ENCODE results near the gene SCP2.

SCP2 gene

GRCh38 chr1:53031732-53032131, 104.7 kb downstream of the SCP2 start:
- H3K4me3 ChIP-seq (ENCODE audit: low read depth, low read length), result no peak overlapping the region
- no peak for DNase-seq (ENCODE audit: low read depth)
- TF ChIP-seq, protein P1, sequence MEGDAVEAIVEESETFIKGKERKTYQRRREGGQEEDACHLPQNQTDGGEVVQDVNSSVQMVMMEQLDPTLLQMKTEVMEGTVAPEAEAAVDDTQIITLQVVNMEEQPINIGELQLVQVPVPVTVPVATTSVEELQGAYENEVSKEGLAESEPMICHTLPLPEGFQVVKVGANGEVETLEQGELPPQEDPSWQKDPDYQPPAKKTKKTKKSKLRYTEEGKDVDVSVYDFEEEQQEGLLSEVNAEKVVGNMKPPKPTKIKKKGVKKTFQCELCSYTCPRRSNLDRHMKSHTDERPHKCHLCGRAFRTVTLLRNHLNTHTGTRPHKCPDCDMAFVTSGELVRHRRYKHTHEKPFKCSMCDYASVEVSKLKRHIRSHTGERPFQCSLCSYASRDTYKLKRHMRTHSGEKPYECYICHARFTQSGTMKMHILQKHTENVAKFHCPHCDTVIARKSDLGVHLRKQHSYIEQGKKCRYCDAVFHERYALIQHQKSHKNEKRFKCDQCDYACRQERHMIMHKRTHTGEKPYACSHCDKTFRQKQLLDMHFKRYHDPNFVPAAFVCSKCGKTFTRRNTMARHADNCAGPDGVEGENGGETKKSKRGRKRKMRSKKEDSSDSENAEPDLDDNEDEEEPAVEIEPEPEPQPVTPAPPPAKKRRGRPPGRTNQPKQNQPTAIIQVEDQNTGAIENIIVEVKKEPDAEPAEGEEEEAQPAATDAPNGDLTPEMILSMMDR (IDR thresholded peaks at IDR 0.05; ENCODE audit: control insufficient read depth, extremely low read depth, insufficient read depth), result no peak

DNA sequence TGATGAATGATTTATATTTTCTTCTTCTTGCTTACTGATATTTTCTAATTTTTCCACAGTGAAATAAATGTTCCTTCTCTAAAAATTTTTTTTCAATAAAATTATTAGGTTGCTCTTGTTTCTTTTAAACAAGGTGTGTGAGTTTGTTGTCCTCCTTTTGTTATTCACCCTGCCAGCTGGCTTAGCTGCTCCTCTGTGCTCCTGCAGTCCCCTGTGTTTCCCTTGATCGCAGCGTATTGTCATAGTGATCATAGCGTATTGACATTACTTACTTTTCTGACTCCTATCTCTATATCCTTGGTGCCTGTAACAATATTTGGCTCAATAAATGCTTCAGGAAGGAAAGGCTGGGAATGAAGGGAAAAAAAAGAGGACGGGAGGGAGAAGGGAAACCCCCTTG, 110.1 kb downstream of the SCP2 start:
- no peak for DNase-seq (ENCODE audit: low read depth)
- TF ChIP-seq, protein P1 (IDR thresholded peaks at IDR 0.05; ENCODE audit: control insufficient read depth, extremely low read depth, insufficient read depth), result no peak
- H3K4me3 ChIP-seq (ENCODE audit: low read depth, low read length), result no peak overlapping the region

DNA sequence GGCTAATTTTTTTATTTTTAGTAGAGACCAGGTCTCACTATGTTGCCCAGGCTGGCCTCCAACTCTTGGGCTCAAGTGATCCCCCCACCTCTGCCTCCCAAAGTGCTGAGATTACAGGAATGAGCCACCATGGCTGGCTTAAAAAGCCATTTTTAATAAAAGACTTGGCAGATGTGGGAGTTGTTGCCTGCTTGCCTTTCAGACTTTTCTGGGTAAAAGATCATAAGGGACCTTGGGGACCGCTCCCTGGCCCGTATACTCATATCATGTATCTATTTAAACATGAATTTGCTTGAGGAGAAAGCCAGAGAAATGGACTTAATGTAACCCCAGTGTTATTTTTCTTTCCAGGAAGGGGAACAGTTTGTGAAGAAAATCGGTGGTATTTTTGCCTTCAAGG, 111.5 kb downstream of the SCP2 start:
- TF ChIP-seq, protein P1 (IDR thresholded peaks at IDR 0.05; ENCODE audit: control insufficient read depth, extremely low read depth, insufficient read depth), result no peak
- DNase-seq (ENCODE audit: low read depth), result no peak
- no peak overlapping the region for H3K4me3 ChIP-seq (ENCODE audit: low read depth, low read length)

DNA sequence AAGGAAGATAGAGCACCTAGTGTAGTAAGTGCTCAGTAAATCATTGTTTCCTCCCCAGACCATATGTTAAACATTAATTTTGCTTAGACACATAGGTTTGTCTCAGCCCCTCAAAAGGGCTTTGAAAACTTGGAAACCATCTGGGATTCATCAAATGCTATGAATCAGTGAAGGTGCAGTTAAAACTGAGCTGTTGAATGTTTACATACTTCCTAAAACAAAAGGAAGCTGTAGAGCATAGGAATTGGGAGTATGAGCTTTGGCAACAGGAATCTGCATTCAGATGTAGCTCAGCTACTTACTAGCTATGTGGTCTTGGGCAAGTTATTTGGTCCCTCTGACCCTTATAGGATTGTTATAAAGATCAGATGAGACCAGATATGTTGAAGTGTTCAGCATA, 116.2 kb downstream of the SCP2 start:
- H3K4me3 ChIP-seq (ENCODE audit: low read depth, low read length), result no peak overlapping the region
- DNase-seq (ENCODE audit: low read depth), result no peak
- TF ChIP-seq, protein P1 (IDR thresholded peaks at IDR 0.05; ENCODE audit: control insufficient read depth, extremely low read depth, insufficient read depth), result no peak

GRCh38 chr1:53044926-53045325, 117.8 kb downstream of the SCP2 start:
- DNase-seq (ENCODE audit: low read depth), result no peak
- no peak overlapping the region for H3K4me3 ChIP-seq (ENCODE audit: low read depth, low read length)
- TF ChIP-seq, protein P1 (IDR thresholded peaks at IDR 0.05; ENCODE audit: control insufficient read depth, extremely low read depth, insufficient read depth), result no peak

- H3K4me3 ChIP-seq (ENCODE audit: low read depth, low read length), result no peak overlapping the region
- TF ChIP-seq, protein P1 (IDR thresholded peaks at IDR 0.05; ENCODE audit: control insufficient read depth, extremely low read depth, insufficient read depth), result no peak
- no peak for DNase-seq (ENCODE audit: low read depth)
Measured at GRCh38 chr1:53046930-53047329, 119.9 kb downstream of the SCP2 start.

All from LNCaP clone FGC (cell line).